ENCODE measurements around the gene TYMS.
"Not testable (repeated sequence)": the region's sequence is repeated elsewhere in the genome, so short reads cannot be mapped to it uniquely, and the experiment has no call there.

The TYMS gene

DNA sequence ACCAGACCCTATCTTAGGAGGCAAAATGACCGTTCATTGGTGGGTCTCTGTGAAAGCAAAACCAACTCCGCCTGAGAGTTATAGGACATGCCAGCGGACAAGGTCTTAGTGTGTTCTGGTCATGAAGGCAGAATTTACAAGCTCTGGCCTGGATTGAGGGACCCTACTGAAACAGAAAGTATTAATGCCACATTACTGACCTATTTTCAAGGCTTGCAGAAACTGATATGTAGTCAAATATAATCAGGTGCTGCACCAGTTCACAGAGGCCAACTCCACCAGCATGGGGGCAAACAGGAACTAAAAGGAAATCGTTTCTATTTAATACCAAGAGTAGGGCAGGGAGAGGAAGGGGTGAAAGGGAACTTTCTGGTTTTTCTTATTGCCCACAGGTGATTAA is 19.7 kb downstream of the TYMS start:
- no peak for DNase-seq (ENCODE audit: low read depth, low spot score)

DNA sequence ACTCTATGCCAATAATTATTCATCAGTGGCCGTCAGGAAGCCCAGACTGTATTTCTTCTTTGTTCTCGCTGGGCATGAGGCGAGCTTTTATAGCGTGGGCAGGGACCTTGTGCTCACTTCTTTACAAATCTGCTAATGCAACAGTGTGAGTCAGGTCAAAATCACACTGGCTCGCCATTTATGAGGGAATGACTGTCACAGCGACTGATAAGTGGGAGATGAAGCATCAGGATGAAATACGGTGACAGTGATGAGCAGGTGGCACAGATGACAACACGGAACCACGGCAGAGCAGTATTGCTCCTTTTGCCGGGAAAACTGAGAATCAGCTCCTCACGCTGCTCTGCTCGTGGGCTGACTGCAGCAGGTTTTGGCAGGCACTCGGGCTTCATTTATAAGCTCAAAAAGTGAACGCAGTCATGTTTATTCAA is 20.5 kb downstream of the TYMS start:
- DNase-seq (ENCODE audit: low read depth, low spot score), result no peak

DNA sequence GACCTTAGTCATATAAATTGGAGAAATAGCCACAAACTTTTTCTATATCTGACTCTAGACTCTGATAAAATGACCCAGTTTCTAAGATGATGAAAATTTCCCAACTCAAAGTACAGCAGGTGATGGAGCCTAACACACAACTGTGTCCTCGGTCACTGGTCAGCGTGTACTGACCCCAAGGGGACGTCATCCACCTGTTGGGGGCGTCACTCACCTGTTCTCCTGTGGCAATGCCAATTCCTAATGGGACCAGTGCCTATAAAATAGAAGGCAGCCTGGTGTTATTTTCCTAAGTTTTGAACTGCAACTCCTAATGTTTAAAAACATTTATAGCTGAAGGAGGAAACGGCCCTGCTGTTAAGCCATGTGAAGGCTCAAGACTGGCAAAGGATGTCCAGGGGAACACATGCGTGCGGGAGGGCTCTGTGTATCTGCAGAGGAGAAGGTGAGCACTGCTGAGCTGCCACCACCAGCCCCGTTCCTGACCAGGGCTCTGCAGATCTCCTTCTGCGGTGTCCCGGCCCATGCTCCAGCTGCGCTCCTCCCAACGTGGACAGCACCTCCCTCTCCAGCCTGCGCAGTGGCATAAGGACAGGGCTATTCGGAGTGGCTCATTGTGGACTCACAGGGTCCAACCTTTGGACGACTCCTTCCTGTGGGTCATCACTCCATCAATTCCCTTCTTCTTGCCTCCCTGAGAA is 21.2 kb downstream of the TYMS start:
- no peak for DNase-seq (ENCODE audit: low read depth, low spot score)

DNA sequence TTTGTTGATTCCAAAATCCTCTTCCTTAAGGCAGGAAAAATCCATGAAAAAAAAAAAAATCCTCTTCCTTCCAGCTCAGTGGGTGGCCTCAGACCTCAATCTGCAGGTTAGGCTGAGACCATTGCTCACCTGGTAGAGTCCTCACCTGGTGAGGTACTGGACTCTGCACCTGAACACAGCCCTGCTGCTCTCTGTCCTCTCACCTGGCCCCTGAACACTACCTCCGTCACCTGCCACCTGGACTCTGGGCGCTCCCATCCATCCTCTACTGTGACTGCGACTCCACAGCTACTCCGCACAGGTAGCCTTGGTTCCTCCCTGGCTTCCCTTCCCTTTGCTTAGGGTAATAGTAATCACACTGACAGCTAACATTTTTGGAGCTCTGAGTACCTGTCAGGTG is 22.1 kb downstream of the TYMS start:
- DNase-seq (ENCODE audit: low read depth, low spot score), result no peak

DNA sequence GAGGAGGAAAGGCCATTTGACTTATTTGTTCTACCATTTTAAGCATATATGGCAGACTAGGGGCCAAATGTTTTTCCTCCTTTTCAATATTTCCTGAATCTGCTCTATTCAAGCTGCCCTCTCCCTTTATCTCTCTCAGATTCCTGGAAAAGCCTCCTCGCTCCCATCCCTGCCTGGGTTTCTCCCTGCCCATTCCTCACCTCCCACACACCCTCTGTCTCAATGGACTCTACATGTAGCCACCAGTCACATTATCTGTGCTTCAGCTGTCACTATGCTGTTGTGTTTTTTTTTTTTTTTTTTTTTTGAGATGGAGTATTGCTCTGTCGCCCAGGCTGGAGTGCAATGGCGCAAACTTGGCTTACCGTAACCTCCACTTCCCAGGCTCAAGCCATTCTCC is 22.9 kb downstream of the TYMS start:
- DNase-seq (ENCODE audit: low read depth, low spot score), result no peak

DNA sequence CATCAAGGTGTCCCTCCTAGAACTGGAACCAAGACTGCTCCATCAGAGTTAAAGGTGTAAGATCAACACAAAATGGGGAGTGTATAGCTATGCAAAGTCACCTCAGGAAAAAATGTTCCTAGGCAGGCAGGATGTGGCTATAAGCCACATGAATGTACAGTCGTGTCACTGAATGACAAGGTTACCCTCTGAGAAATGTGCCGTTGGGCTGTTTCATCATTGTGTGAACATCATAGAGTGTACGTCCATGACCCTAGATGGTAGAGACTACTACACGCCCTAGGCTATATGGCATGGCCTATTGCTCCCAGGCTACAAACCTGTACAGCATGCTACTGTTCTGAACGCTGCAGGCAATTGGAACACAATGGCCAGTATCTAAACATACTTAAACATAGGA is 24.5 kb downstream of the TYMS start:
- no peak for DNase-seq (ENCODE audit: low read depth, low spot score)

DNA sequence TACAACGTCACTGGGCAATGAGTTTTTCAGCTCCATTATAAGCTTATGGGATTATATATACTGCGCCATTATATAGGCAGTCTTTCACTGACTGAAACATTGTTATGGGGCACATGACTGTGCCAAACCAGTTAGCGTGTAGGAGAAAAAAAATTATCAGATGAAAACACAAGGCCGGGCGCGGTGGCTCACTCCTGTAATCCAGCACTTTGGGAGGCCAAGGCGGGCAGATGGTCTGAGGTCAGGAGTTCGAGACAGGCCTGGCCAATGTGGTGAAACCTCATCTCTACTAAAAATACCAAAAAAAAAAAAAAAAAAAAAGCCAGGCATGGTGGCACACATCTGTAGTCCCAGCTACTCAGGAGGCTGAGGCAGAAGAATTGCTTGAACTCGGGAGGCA is 25.0 kb downstream of the TYMS start:
- not testable (repeated sequence) for DNase-seq (ENCODE audit: low read depth, low spot score)

DNA sequence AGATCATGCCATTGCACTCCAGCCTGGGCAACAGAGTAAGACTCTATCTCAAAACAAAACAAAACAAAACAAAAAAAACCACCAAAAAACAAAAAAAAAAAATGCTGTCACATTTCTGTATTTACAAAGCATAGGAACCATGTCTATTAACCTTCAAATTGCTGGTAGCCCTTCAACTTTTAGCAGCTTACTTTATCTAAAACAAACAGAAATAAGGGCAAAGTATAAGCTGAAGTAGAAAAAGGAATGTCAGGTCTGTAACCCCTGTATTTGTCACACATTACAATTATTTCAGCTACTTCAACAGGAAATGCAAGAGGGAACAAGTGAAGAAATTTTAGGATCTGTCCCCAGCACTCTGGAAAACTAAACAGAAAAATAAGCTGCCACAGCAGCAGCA is 25.4 kb downstream of the TYMS start:
- DNase-seq (ENCODE audit: low read depth, low spot score), result no peak

DNA sequence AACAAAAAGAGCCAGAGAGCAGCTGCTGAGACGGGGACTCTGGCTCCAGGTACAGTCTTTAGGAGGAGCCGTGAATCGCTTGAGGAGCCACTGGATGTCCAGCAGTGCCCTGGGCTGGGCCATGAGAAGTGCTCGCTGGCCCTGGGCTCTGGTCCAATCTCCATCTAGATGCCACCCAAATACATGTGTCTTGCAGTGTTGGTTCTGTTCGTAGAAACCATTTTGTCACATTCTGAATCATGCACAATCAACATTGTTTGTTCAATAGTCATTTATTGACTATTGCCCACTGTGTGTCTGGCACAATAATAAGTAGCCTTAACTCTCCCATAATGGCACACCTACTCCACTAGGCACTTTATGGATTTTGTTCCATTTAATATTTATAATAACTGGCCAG is 26.1 kb downstream of the TYMS start:
- DNase-seq (ENCODE audit: low read depth, low spot score), result no peak

DNA sequence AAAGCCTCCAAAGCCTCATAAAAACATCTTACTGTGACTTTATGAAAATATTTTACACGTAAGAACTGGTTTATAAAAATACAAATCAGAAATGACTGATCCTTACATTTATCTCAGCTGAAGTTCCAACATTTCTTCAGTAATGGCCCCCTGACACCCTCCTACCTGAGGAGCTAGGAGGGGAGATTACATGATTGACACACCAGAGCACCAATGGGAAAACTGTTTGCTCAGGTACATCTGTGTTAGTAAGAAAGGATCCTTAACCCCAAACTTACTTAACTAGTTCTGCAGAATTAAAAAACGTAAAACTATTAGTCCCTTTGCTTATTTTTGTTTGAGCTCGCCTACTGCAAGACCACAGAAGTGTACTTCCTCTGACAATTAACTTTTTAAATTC is 28.0 kb downstream of the TYMS start:
- no peak for DNase-seq (ENCODE audit: low read depth, low spot score)

DNA sequence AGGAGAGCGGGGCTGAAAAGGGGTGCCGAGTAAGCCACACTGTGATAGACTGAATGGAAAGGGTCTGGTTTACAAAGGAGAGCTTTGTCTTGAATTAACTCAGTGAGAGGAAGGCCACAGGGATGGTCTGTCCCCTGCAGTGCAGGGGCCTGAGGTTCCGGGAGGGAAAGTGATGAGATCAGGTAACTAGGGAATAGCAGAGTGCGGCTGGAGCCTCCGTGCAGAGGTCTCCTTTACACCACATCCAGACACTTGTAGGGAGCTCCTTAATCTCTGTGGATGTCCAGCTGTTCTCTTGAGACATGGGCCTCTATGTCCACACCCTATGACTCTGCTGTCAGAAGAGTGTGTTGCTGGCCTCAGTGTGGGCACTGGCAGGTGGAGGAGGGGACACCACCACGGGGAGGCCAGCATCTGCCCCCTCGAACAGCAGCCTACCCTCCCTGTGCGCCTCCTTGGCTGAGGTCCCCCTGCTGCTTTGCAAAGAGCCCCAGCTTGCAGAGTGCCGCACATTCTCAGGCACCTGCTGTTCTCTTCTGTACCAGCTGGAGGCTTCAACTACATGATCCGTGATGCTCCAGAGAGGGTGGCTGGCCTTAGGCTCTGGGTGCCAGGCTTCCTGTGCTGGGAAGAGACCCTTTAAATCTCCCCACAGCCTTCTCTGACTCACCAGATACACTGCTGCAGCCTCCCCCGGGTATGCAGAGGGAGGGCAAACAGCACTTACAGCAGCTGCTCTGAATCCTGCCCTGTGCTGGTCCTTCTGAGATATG is 29.1 kb downstream of the TYMS start:
- DNase-seq (ENCODE audit: low read depth, low spot score), result no peak

DNA sequence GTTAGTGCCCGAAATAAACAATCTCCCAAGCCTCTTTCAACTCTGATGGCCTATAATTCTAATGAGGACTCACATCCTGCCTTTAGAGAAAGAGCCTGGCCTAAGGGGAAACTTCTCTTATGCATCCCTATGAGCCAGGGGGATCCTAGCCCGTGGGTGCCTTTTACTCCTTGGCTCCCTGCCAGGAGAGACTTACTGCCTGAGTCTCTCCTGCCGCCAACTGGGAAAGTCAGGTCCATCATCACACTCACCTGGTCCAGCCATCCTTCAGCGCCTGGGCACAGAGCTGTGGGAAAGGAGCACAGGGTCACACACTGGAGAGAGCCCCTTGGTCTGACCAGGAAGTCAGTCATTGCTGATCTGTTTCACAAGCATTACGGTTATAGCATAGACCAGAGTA is 30.9 kb downstream of the TYMS start:
- DNase-seq (ENCODE audit: low read depth, low spot score), result no peak

DNA sequence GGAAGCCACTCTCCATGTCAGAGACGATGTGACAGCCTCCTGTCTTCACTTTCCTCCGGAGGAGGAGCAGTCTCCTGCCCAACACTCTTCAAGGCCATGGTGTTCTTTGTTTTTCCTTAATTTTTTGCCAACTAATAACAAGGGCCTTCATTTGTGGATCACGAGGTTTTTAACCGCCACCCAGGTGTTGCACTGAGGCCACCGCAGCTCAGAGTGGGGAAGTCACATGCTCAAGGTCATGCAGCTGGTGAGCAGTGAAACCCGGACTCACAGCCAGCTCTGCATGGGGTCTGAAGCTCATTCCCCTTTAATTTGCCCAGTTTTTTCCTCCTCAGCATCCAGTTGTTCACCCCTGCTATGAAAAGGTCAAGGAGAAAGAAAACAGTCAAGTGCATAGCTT is 35.4 kb downstream of the TYMS start:
- DNase-seq (ENCODE audit: low read depth, low spot score), result no peak

DNA sequence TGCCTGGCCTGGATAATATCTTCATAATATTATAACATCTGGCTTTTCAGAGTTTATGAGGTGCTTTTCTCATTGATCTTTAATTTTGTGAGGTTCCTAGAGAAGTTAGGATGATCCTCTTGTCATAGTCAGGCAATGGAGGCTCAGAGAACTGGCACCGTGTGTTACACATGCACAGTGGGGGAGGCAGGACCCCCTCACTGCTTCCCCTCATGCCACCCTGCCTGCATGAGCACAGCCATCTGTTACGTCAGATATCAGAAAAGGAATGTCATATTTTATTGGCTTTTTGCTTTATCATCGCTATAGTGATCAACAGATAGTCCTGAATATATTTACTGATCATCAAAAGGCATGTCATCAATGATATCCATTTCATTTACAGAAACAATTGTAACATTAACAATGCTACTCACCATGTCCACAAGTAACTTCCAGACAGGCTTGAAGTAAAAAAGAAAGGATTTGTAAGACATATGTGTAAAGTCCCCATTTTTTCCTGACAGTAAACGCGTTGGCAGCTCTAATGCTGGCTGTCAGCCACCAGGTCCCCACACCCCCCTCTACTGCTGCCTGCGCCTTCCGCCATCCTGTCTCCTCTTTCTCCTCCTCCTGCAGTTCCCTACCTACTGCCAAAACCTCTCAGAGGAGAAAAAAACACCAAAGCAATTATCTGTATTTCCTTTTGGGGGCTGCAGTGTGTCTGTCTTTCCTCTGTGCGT is 36.2 kb downstream of the TYMS start:
- no peak for DNase-seq (ENCODE audit: low read depth, low spot score)

DNA sequence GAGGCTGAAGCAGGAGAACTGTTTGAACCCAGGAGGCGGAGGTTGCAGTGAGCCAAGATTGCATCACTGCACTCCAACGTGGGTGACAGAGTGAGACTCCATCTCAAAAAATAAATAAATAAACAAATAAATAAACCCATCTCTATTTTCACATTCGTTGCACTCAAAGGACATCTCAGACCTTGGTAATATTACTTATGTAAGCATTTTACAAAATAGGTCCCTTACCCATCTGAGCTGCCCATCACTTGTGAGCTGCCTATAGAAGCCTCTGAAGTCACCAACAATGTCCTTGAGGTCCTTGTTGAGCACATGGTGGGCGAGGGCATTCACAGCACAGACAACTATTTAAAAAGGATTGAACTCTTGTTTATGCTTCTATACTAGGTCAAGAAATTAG is 39.6 kb downstream of the TYMS start:
- no peak for DNase-seq (ENCODE audit: low read depth, low spot score)

DNA sequence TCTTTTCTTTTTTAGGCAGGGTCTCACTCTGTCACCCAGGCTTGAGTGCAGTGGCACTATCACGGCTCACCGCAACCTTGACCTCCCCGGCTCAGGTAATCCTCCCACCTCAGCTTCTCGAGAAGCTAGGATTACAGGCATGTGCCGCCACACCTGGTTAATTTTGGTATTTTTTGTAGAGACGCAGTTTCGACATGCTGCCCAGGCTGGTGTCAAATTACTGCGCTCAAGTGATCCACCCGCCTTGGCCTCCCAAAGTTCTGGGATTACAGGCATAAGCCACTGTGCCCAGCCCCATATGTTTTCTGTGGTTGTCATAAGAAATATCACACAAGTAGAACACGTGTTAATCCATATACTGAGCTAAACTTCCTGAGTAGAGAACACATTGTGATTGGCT is 40.3 kb downstream of the TYMS start:
- DNase-seq (ENCODE audit: low read depth, low spot score), result no peak

DNA sequence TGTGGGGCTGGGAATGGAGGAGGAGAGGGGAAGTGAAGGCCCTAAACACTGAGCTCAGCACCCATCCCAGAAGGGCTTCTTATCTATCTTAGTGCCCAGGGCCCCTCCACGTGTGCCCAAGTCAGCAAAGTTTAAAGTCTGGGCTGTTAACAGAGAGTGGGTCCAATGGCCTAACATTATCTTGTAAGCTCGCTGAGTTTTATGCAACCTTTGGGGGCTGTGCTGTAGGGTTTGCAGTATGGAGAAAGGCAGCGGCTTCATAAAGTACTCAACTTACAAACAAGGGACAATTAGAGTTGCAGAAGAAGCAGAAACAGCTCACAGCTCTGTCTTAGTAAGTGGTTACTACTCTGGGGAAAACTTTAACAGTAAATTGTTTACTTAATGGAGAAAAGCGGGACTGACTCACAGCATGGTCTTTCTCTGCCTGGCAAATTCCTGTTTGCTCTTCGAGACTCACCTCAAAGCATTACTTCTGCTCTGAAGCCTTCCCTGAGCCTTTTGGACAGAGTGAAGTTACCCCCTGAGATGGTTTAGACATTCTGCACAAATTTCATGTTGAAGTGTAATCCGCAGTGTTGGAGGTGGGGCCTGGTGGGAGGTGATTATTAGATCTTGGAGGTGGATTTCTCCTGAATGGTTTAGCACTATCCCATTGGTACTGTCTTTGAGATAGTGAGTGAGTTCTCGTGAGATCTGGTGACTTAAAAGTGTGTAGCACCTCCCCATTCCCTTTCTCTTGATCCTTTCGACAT is 45.9 kb downstream of the TYMS start:
- no peak for DNase-seq (ENCODE audit: low read depth, low spot score)

DNA sequence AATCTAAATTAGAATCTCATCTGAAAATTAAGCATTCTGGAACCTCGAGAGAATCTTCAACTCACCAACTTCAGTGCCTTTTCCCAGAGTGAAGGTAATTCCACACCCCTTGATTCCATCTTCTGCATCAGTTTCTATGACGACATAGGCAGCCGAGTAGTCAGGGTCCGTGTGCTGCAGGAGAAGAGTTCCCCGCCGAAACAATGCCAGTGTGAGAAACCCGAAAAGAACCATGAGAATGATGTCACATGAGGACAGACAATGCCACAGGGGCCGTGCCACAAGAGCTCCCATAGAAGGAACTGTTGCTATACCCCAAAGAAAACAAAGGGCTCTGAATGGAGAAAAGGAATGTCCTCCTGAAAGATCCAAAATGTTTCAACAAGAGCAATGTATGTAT is 49.0 kb downstream of the TYMS start:
- no peak for DNase-seq (ENCODE audit: low read depth, low spot score)

DNA sequence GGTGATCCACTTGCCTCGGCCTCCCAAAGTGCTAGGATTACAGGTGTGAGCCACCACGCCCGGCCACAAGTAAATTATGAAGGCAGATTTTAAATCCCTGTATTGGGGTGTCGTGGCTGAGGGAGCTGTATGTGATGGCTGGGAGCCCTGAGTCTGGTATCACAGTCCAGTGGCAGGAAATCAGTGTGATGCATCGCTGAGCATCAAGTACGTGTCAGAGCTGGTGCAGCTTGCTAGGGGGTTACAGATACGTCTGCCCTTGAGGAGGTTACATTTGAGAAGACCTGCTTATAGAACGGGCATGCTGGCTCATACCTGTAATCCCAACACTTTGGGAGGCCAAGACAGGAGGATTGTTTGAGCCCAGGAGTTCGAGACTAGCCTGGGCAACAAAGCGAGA is 50.6 kb downstream of the TYMS start:
- no peak for DNase-seq (ENCODE audit: low read depth, low spot score)

DNA sequence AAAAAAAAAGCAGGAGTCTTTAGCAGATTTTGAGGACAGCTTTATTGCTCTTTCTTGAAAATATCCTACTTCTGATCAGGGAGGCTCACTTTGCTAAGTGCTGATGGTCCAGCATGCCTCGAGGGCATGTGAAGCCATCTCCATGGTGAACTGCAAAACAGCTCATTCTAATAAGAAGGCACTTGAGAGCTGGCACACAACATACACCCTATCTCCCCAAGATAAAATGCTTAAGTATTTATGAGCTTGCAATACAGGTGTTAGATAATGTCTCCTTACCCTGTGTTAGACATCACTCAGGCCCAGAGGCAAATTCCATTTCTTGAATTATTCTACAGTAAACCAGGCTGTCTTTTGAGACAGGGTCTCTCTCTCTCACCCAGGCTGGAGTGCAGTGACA is 52.3 kb downstream of the TYMS start:
- DNase-seq (ENCODE audit: low read depth, low spot score), result no peak

DNA sequence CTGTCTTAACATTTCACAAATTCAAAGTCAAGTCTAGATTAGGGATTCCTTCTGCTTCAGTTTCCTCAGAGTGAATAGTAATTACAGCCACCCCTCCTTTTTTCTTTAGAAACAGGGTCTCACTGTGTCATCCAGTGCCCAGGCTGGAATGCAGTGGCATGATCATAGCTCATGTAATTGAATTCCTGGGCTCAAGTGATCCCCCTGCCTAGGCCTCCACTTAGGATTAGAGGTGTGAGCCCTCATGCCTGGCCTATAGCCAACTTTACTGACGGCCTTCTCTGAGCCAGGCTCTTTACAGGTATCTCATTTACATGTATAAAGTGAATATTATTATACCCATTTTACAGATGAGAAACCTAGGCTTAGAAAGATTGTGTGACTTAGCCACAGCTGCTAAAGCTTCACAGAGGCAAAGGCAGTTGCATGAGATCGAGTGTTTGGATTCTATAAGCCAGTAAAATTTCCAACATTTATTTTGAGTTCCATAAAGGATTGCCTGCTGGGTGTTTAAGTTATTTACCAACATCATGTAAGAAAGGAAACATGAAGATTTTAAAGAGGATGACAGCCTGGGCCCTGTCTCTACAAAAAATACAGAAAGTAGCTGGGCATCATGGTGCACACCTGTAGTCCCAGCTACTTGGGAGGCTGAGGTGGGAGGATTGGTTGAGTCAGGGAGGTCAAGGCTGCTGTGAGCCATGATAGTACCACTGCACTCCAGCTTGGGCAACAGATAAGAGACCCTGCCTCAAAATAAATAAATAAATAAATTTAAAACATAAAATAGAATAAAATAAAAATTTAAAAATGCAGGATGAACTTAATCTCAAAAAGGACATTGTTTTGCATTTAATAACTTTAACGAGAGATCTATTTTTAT is 53.2 kb downstream of the TYMS start:
- no peak for DNase-seq (ENCODE audit: low read depth, low spot score)
